GM10266 (cell line): ENCODE results near the gene PDGFA.

Source experiments
- DNase-seq: peaks from one replicate; pipeline ENCODE4 v3.0.0; 2012; ENCODE audit errors: extremely low spot score
- TF ChIP-seq, protein P1 (sequence below): IDR thresholded peaks from 2 replicates; pipeline ENCODE4 v1.5.1; 2012; ENCODE audit warnings: mild to moderate bottlenecking, low read depth; ENCODE audit not compliant: control insufficient read depth, insufficient read depth; ENCODE audit errors: missing control alignments

The PDGFA gene

GRCh38 chr7:514242-514641, 5.4 kb downstream of the PDGFA start:
- DNase-seq, result no peak

GRCh38 chr7:513521-514166, 6.0 kb downstream of the PDGFA start:
- no peak for DNase-seq
- TF ChIP-seq, protein P1, sequence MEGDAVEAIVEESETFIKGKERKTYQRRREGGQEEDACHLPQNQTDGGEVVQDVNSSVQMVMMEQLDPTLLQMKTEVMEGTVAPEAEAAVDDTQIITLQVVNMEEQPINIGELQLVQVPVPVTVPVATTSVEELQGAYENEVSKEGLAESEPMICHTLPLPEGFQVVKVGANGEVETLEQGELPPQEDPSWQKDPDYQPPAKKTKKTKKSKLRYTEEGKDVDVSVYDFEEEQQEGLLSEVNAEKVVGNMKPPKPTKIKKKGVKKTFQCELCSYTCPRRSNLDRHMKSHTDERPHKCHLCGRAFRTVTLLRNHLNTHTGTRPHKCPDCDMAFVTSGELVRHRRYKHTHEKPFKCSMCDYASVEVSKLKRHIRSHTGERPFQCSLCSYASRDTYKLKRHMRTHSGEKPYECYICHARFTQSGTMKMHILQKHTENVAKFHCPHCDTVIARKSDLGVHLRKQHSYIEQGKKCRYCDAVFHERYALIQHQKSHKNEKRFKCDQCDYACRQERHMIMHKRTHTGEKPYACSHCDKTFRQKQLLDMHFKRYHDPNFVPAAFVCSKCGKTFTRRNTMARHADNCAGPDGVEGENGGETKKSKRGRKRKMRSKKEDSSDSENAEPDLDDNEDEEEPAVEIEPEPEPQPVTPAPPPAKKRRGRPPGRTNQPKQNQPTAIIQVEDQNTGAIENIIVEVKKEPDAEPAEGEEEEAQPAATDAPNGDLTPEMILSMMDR, result no peak

More at GRCh38 chr7:514242-514641, 5.4 kb downstream of the PDGFA start:
- TF ChIP-seq, protein P1, result no peak

- TF ChIP-seq, protein P1, result no peak
- no peak for DNase-seq
These were observed 6.9 kb downstream of the PDGFA start for GRCh38 chr7:512541-513311.

GRCh38 chr7:512146-512510, 7.5 kb downstream of the PDGFA start:
- DNase-seq, result no peak
- TF ChIP-seq, protein P1, result no peak

DNA sequence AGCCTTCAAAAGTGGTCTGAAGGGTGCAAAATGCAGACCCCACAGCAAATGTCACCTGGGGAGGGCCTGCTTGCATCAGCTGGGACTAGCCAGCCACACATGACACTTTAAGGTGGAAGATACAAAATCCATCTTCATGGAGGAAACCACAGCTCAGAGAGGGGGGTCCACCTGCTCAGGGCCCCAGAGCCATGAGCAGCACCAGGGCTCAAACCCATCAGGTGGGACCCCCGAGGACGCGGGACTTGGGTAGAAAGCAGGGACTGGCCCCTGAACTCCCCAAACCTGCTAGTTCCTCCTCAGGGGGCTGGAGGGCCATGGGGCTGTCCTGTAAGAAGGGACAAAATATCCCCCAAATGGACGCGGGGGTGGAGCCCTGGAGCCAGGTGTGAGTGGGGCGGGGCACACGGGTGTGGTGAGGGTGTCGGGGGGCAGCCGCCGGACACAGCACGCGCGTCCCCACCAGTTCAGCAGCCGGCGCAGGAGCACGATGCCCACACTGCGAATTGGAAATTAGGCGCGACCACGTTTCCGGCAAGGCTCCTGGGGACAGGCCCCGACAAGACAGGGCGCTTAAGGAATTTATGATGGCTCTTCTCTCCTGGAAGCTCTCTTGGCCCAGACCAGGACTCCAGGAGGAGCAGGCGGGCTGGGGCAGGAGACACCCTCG, 8.0 kb downstream of the PDGFA start:
- TF ChIP-seq, protein P1, result no peak
- DNase-seq, result no peak

GRCh38 chr7:510782-511281, 8.8 kb downstream of the PDGFA start:
- no peak for DNase-seq
- TF ChIP-seq, protein P1, result no peak

- TF ChIP-seq, protein P1, result no peak
- DNase-seq, result no peak
These were observed 9.5 kb downstream of the PDGFA start for GRCh38 chr7:510131-510481.
